ENCODE results near the gene LMX1A.

GRCh38 chr1:165313903-165314302 is 42.6 kb downstream of the LMX1A start:
- TF ChIP-seq CTCF (IDR thresholded peaks at IDR 0.05) (no peak), POLR2A (IDR thresholded peaks at IDR 0.05) (no peak)
